ENCODE results near the gene PXMP4. TPM values are rescaled to one million over a fixed set of nuclear protein-coding genes. Genes with fewer than 3 reads are reported as not detected.
A peak's percentile ranks its signal among the peaks of the same experiment; 100 is the strongest.

The PXMP4 gene
- total RNA-seq, 1 experiment from 2014 or later, result 5.7 TPM

GRCh38 chr20:33769043-33769442 lies 48.9 kb upstream of the PXMP4 start:
- Histone ChIP-seq H3K9ac (ENCODE audit: extremely low read depth, insufficient read length, low read length) (no peak overlapping the region), H4K8ac (replicated peaks; ENCODE audit: insufficient read length, low read depth, low read length) (no peak overlapping the region), H4K5ac (ENCODE audit: insufficient read length, low read depth, low read length) (no peak overlapping the region), H3K23ac (ENCODE audit: insufficient read length, low read depth, low read length) (no peak overlapping the region), H3K79me1 (ENCODE audit: insufficient read depth, low read depth, low read length, poor library complexity, severe bottlenecking) (no peaks in the 10 kb centered on the region), H3K56ac (ENCODE audit: insufficient read length, low read depth, low read length) (no peak overlapping the region), H2BK12ac (ENCODE audit: insufficient read length, low read depth, low read length) (no peak overlapping the region), H4K20me1 (ENCODE audit: control insufficient read depth, insufficient read depth, insufficient read length) (peaks cover 2% of the 10 kb centered on the region), H2AFZ (ENCODE audit: low read length) (no peak overlapping the region), H3K79me2 (ENCODE audit: insufficient read depth, low read length) (no peaks in the 10 kb centered on the region), H2BK15ac (ENCODE audit: low read depth, low read length) (no peak overlapping the region), H3K4me2 (ENCODE audit: insufficient read depth, insufficient read length, low read length) (no peak overlapping the region), H3K23me2 (ENCODE audit: insufficient read length, low read depth, low read length, poor library complexity, severe bottlenecking) (no peaks in the 10 kb centered on the region), H3K27me3 (ENCODE audit: insufficient read depth, low read length) (no peaks in the 10 kb centered on the region), H3K9me3 (ENCODE audit: control insufficient read depth, low read depth, low read length) (no peaks in the 10 kb centered on the region), H3T11ph (ENCODE audit: low read length) (no peak overlapping the region), H3K27ac (ENCODE audit: insufficient read length, low read depth, low read length) (no peak overlapping the region), H3K18ac (ENCODE audit: insufficient read length, low read depth, low read length) (no peak overlapping the region), H3K14ac (ENCODE audit: insufficient read depth, low read length) (no peak overlapping the region), H4K91ac (ENCODE audit: insufficient read length, low read depth, low read length) (no peak overlapping the region), H3K4me1 (ENCODE audit: insufficient read depth, low read length) (no peaks in the 10 kb centered on the region), H3K4ac (ENCODE audit: low read depth, low read length) (no peak overlapping the region), H2BK120ac (ENCODE audit: low read depth, low read length, poor library complexity, severe bottlenecking) (no peak overlapping the region), H2AK5ac (ENCODE audit: insufficient read length, low read length) (no peak overlapping the region), H2BK5ac (ENCODE audit: insufficient read length, low read length) (no peak overlapping the region), H2BK20ac (ENCODE audit: low read depth, low read length, poor library complexity, severe bottlenecking) (no peak overlapping the region)
- no peak for TF ChIP-seq CTCF (conservative IDR thresholded peaks at IDR 0.05)
- no CpG with 5 or more reads among the region's 4 CpGs for WGBS (ENCODE audit: extremely low coverage, insufficient read length, low lambda C conversion rate)
- H3K4me1 Mint-ChIP-seq, result peaks cover 0 to 7% of the 10 kb centered on the region in 2 experiments; a peak in 1 of 4 replicates
- peak overlapping the region in 1 of 3 experiments; percentile 85; a peak in 1 of 7 replicates for H3K27ac Mint-ChIP-seq
- DNase-seq, result no peak
- H3K36me3 Mint-ChIP-seq (ENCODE audit: insufficient read depth in 1 of 3, low read depth in 3 of 3), result peaks cover 3 to 37% (median 4%) of the 10 kb centered on the region in 3 experiments; a peak in 5 of 7 replicates
- no peaks in the 10 kb centered on the region for H3K9me3 Mint-ChIP-seq
- H3K4me3 Mint-ChIP-seq, result no peak overlapping the region
- no peaks in the 10 kb centered on the region for H3K27me3 Mint-ChIP-seq (ENCODE audit: low read depth)
